GM23248 (cell line): ENCODE data around the gene ARID3B. TPM values are rescaled to one million over a fixed set of nuclear protein-coding genes. Genes with fewer than 3 reads are reported as not detected.
A peak's percentile ranks its signal among the peaks of the same experiment; 100 is the strongest.

ENCODE experiments used
- DNase-seq: peaks from one replicate; pipeline ENCODE4 v3.0.0-alpha.2; 2015
- H2AFZ ChIP-seq: fragments of 200-600 bp; sonication (generic); 2 replicates; pipeline ENCODE4 v1.6.1; 2016; ENCODE audit warnings: antibody characterized with exemption
- H3F3A ChIP-seq: fragments of 200-600 bp; sonication (generic); 2 replicates; pipeline ENCODE4 v1.6.1; 2016; ENCODE audit warnings: mild to moderate bottlenecking, antibody characterized with exemption, mixed run types; ENCODE audit not compliant: insufficient read depth
- H3K27ac ChIP-seq: fragments of 200-600 bp; sonication (generic); 2 replicates; pipeline ENCODE4 v1.5.1; 2016; ENCODE audit warnings: mild to moderate bottlenecking
- H3K27me3 ChIP-seq: fragments of 200-600 bp; sonication (generic); replicated peaks from 2 replicates; pipeline ENCODE4 v1.6.1; 2016; ENCODE audit warnings: mild to moderate bottlenecking; ENCODE audit not compliant: insufficient read depth
- H3K36me3 ChIP-seq: fragments of 200-600 bp; sonication (generic); 2 replicates; pipeline ENCODE4 v1.6.1; 2016; ENCODE audit warnings: low read depth, mild to moderate bottlenecking
- H3K4me1 ChIP-seq: fragments of 200-600 bp; sonication (generic); 2 replicates; pipeline ENCODE4 v1.6.1; 2016; ENCODE audit warnings: mild to moderate bottlenecking; ENCODE audit not compliant: insufficient read depth
- H3K4me2 ChIP-seq: fragments of 200-600 bp; sonication (generic); one replicate; pipeline ENCODE4 v1.6.1; 2016; ENCODE audit warnings: mild to moderate bottlenecking; ENCODE audit not compliant: unreplicated experiment
- H3K4me3 ChIP-seq: fragments of 200-600 bp; sonication (generic); 2 replicates; pipeline ENCODE4 v1.5.1; 2016; ENCODE audit warnings: mild to moderate bottlenecking
- H3K79me2 ChIP-seq: fragments of 200-600 bp; sonication (generic); 2 replicates; pipeline ENCODE4 v1.6.1; 2016; ENCODE audit warnings: mild to moderate bottlenecking; ENCODE audit not compliant: insufficient read depth
- H3K9ac ChIP-seq: fragments of 200-600 bp; sonication (generic); 2 replicates; pipeline ENCODE4 v1.6.1; 2016; ENCODE audit warnings: mild to moderate bottlenecking
- H3K9me2 ChIP-seq: fragments of 200-600 bp; sonication (generic); 2 replicates; pipeline ENCODE4 v1.6.1; 2016; ENCODE audit warnings: mixed run types, mild to moderate bottlenecking, moderate library complexity; ENCODE audit not compliant: insufficient read depth
- H3K9me3 ChIP-seq: fragments of 200-600 bp; sonication (generic); one replicate; pipeline ENCODE4 v1.6.1; 2017; ENCODE audit warnings: low read depth
- H4K20me1 ChIP-seq: fragments of 200-600 bp; sonication (generic); 2 replicates; pipeline ENCODE4 v1.6.0; 2016; ENCODE audit not compliant: insufficient read depth
- EZH2 ChIP-seq: fragments of 200-600 bp; sonication (generic); IDR thresholded peaks from 2 replicates; pipeline ENCODE4 v1.6.1; 2018; ENCODE audit warnings: antibody characterized with exemption, mild to moderate bottlenecking; ENCODE audit not compliant: insufficient read depth, poor library complexity, severe bottlenecking
- EZH2phosphoT487 ChIP-seq: fragments of 200-600 bp; sonication (generic); IDR thresholded peaks from 2 replicates; pipeline ENCODE4 v1.6.1; 2018; ENCODE audit warnings: antibody characterized with exemption, moderate library complexity, mild to moderate bottlenecking, low read depth; ENCODE audit not compliant: insufficient read depth
- WGBS, 2 experiments: methylation state at CpG; one replicate each; pipeline ENCODE4 v1.1.6; 2015 to 2017; ENCODE audit warnings: low lambda C conversion rate in 2 of 2, low coverage in 1 of 2; ENCODE audit errors: missing lambda C conversion rate in 2 of 2; 5-methylcytosine and 5-hydroxymethylcytosine counted together
- in situ Hi-C: fragments of 300-500 bp; cut with MboI; formaldehyde crosslinking; loops from 2 replicates; pipeline ENCODE4 v1.15.0; 2020
- polyA plus RNA-seq: library from polyadenylated mRNA; unstranded; fragments of >200 nt; fragmentation: Nextera tagmentation; extraction: Ambion mirVana; gene quantifications from 2 replicates; pipeline ENCODE4 v1.2.1, GENCODE V29; 2016
- total RNA-seq: library from RNA; depleted of rRNA; stranded (reverse); fragments of >200 nt; shearing (Covaris generic); gene quantifications from 2 replicates; pipeline ENCODE4 v1.2.3, GENCODE V29; 2014

Gene ARID3B
- total and polyA plus RNA-seq, 2 experiments from 2014 or later, result 2.1 to 4.9 TPM

DNA sequence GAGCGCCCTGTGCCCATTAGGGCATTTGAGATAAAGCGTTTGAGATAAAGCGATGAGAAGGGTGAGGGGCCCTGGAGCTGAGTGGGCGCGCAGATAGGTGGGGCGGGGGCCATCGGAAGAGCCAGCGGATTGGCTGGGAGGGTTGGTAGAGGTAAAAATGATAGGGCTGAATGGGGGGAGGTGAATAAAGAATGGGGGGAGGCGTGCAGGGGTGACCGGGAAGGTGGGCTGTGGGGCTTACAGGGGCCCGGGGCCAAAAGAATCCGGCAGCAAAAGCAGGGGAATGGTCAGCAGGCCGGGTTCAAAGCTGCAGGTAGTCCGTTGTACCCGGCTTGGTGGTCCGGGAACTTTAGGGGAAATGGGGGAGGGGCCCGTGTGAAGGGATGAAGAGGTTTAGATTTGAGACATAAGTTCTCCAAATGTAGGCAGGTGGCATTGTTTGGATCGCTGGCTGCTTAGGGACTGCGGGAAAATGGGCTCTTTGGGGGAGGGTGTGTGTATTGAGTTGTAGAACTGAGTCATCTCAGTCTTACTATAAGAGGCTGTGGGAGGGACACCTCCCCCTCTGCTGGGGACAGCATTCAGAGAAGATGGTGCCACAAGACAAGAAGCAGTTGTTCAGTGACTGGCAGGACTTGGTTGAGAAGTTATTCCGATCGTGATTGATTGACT, 610 bp downstream of the ARID3B start:
- no peak for TF ChIP-seq EZH2phosphoT487
- no peak for TF ChIP-seq EZH2

GRCh38 chr15:74542166-74543042, 1.4 kb downstream of the ARID3B start:
- in situ Hi-C loops, result no loop called here
- TF ChIP-seq EZH2 (no peak), EZH2phosphoT487 (no peak)
- H3K4me3 ChIP-seq, result peak overlapping the region; percentile 81
- H3K79me2 ChIP-seq, result peaks cover 10% of the 10 kb centered on the region; the same call in 1 of the 2 replicates
- H3K4me2 ChIP-seq, result peak overlapping the region; percentile 93
- no peak overlapping the region for H2AFZ ChIP-seq
- H3K36me3 ChIP-seq, result no peaks in the 10 kb centered on the region
- H4K20me1 ChIP-seq, result peaks cover 7% of the 10 kb centered on the region
- DNase-seq, result no peak
- peaks cover 25% of the 10 kb centered on the region for H3K4me1 ChIP-seq
- 61 to 69% methylated on average over 8 of the region's 8 CpGs for WGBS, 2 experiments
- H3K9me2 ChIP-seq, result no peaks in the 10 kb centered on the region
- no peak overlapping the region for H3K27ac ChIP-seq
- no peak overlapping the region for H3K9ac ChIP-seq
- H3F3A ChIP-seq, result peaks cover 38% of the 10 kb centered on the region
- H3K27me3 ChIP-seq, result no peaks in the 10 kb centered on the region
- no peaks in the 10 kb centered on the region for H3K9me3 ChIP-seq

More for the DNA sequence above, 610 bp downstream of the ARID3B start:
- 3 to 6% methylated on average over 21 of the region's 21 CpGs for WGBS, 2 experiments
- Histone ChIP-seq H3K36me3 (no peaks in the 10 kb centered on the region), H3F3A (peaks cover 35% of the 10 kb centered on the region), H3K9me3 (no peaks in the 10 kb centered on the region), H3K27me3 (no peaks in the 10 kb centered on the region), H3K4me2 (peak overlapping the region; percentile 93), H3K79me2 (0 out of 2 replicates have a peak, but pooled peaks cover 8% of the 10 kb centered on the region), H3K27ac (no peak overlapping the region), H3K9ac (peak overlapping the region; percentile 73), H2AFZ (peak overlapping the region; percentile 81), H3K4me3 (peak overlapping the region; percentile 81), H3K4me1 (peaks cover 23% of the 10 kb centered on the region), H4K20me1 (peaks cover 6% of the 10 kb centered on the region; the same call in 1 of the 2 replicates), H3K9me2 (no peaks in the 10 kb centered on the region)
- DNase-seq, result peak; percentile 79
- in situ Hi-C loops, result no loop called here

GRCh38 chr15:74543043-74543422, 2.0 kb downstream of the ARID3B start:
- in situ Hi-C loops, result no loop called here
- WGBS, 2 experiments, result 42 to 51% methylated on average over 3 of the region's 3 CpGs
- no peak overlapping the region for H3K27ac ChIP-seq
- no peaks in the 10 kb centered on the region for H3K9me3 ChIP-seq
- peaks cover 17% of the 10 kb centered on the region for H3K79me2 ChIP-seq
- no peak overlapping the region for H2AFZ ChIP-seq
- no peak overlapping the region for H3K4me3 ChIP-seq
- H3K27me3 ChIP-seq, result no peaks in the 10 kb centered on the region
- H3K36me3 ChIP-seq, result no peaks in the 10 kb centered on the region
- no peaks in the 10 kb centered on the region for H3K9me2 ChIP-seq
- no peak for DNase-seq
- peaks cover 14% of the 10 kb centered on the region for H4K20me1 ChIP-seq
- H3K9ac ChIP-seq, result no peak overlapping the region
- peaks cover 25% of the 10 kb centered on the region for H3K4me1 ChIP-seq
- peaks cover 43% of the 10 kb centered on the region for H3F3A ChIP-seq
- TF ChIP-seq EZH2 (no peak), EZH2phosphoT487 (no peak)
- no peak overlapping the region for H3K4me2 ChIP-seq

GRCh38 chr15:74543583-74543982, 2.6 kb downstream of the ARID3B start:
- peaks cover 44% of the 10 kb centered on the region for H3F3A ChIP-seq
- no peaks in the 10 kb centered on the region for H3K9me3 ChIP-seq
- no peaks in the 10 kb centered on the region for H3K27me3 ChIP-seq
- H3K9ac ChIP-seq, result no peak overlapping the region
- no peak overlapping the region for H3K4me2 ChIP-seq
- no peak overlapping the region for H3K27ac ChIP-seq
- peaks cover 25% of the 10 kb centered on the region for H3K4me1 ChIP-seq
- in situ Hi-C loops, result no loop called here
- TF ChIP-seq EZH2phosphoT487, result no peak
- no peak for TF ChIP-seq EZH2
- WGBS, 2 experiments, result 75 to 77% methylated on average over 3 of the region's 3 CpGs
- DNase-seq, result no peak
- peaks cover 22% of the 10 kb centered on the region for H3K79me2 ChIP-seq
- peaks cover 19% of the 10 kb centered on the region for H4K20me1 ChIP-seq
- H3K9me2 ChIP-seq, result no peaks in the 10 kb centered on the region
- no peaks in the 10 kb centered on the region for H3K36me3 ChIP-seq
- H3K4me3 ChIP-seq, result no peak overlapping the region
- no peak overlapping the region for H2AFZ ChIP-seq
